ENCODE measurements around the gene TMEM132C.
A peak's percentile ranks its signal among the peaks of the same experiment; 100 is the strongest.

Gene TMEM132C

GRCh38 chr12:128619263-128619662, 352.3 kb downstream of the TMEM132C start:
- DNase-seq = no peak

DNA sequence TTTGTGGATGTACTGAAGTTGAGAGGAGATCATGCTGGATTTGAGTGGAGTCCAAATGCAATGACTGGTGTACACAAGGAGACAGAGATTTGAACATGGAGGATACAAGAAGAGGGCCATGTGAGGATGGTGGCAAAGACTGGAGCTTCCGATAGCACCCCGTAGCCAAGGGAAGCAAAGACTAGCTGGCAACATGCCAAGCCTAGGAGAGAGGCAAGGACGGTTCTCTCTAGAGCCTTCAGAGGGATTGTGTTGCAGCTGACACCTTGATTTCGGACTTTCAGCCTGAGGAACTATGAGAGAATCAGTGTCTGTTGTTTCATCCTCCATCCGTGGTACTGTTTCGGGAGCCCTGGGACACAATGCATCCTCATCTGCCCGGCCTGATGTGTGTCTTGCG, 354.3 kb downstream of the TMEM132C start:
- DNase-seq = no peak

- no peak for DNase-seq
Observed at GRCh38 chr12:128623748-128624147, 356.8 kb downstream of the TMEM132C start.

- no peak for DNase-seq
Observed at GRCh38 chr12:128626808-128627320, 359.9 kb downstream of the TMEM132C start.

- DNase-seq = no peak
Observed at GRCh38 chr12:128627659-128628058, 360.7 kb downstream of the TMEM132C start.

GRCh38 chr12:128629979-128630378, 363.0 kb downstream of the TMEM132C start:
- no peak for DNase-seq

GRCh38 chr12:128637642-128638606, 371.0 kb downstream of the TMEM132C start:
- DNase-seq = no peak

DNA sequence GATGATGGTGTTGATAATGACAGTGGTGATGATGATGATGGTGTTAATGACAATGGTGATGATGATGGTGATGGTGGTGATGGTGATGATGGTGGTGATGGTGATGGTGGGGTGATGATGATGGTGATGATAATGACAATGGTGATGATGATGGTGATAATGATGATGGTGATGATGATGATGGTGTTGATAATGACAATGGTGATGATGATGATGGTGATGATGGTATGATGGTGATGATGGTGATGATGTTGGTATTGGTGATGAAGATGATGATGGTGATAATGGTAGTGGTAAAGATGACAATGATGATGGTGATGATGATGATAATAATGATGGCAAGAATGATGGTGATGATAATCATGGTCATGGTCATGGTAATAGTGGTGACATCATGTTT, 372.1 kb downstream of the TMEM132C start:
- DNase-seq = no peak

GRCh38 chr12:128643155-128643554, 376.2 kb downstream of the TMEM132C start:
- DNase-seq = no peak

DNA sequence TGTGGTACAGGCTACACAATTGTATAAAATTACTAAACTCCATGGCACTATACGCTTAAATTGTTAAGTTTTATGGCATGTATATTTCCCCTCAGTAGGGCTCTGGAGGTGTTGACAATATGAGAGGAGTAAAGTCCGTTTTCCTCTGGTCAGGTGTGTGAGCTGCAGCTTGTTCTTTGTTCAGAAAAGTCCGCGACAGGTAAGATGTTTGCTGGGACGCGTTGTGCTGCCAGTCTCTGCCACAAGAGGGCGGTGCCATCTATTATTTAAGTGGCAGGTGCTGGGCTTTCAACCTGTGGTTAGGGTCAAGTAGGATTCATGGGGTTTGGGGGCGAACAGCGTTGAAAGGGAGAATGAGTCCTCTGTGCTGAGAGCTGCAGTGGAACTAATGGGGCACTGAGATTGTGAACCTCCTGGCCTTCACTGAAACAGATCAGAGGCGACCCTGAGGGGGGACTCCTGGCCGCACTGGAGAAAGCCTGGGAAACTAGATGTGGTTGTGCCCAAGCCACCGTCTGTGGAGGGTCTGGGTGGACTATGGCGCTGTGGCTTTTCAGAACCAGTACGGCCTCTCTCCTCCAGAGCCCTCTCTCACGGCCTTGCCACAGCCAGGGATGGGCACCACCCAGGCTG, 377.8 kb downstream of the TMEM132C start:
- peak; percentile 30 for DNase-seq

- no peak for DNase-seq
Observed at GRCh38 chr12:128649902-128650301, 382.9 kb downstream of the TMEM132C start.

- no peak for DNase-seq
Observed at GRCh38 chr12:128652136-128652751, 385.3 kb downstream of the TMEM132C start.

DNA sequence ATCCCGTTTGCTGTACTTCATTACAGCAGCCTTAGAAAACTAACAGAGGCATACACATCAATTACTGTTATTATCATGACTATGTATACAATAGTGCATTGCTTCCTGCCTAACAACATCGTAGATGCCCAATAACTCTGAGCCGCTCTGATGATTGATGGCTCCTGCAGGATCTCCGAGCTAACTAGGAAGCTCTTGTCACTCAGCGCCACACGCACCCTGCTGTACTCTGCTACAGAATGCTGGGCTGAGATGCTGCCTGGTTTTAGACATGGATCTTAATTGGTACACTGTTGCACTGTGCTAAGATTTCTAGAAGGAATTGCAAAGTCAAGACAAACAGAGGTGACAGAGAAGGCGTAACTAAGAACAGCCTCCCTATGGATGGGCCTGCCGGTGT, 387.5 kb downstream of the TMEM132C start:
- no peak for DNase-seq

GRCh38 chr12:128657378-128657777, 390.4 kb downstream of the TMEM132C start:
- no peak for DNase-seq

DNA sequence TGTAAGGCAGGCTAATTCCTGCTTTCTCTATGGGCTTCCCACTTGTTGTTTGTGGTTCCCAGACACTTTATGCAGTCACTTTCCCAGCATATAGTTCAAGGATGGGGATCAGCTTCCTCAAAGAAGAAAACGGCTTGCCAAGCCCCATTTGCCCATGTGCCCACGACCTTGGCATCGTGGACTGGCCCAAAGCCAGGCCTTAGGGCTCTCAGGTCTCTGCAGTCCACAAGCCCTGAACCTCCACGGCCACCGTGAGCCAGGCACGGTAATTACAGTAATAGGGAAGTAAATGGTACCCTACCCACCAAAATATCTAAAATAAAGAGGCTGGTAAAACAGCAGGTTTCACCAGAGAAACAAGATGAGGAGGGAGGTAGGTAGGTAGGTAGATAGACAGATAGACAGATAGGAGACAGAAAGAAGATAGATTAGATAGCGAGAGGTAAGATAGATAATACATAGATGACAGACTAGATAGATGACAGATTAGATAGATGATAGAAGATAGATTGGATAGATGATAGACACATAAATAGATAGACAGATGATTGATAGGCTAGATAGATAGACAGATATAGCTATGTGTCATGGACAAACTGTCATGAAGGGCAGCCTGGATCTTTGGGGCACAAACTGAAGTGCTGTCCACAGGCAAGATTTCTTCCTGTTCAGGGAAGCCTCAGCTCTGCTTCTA, 393.7 kb downstream of the TMEM132C start:
- no peak for DNase-seq

DNA sequence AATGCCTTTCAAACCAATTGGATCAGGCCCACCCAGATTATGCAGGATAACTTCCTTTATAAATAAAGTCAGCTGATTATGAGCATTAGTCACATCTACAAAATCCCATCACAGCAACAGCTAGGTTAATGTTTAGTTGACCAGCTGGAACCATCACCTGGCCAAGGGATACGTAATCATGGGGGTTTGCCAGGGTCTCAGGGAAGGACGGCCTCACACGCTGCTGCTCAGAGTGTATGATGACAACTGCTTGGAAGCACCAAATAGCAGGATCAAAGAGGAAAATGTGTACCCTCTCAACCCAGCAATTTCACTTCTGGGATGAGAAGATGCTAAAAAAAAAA, 394.2 kb downstream of the TMEM132C start:
- DNase-seq = no peak

DNA sequence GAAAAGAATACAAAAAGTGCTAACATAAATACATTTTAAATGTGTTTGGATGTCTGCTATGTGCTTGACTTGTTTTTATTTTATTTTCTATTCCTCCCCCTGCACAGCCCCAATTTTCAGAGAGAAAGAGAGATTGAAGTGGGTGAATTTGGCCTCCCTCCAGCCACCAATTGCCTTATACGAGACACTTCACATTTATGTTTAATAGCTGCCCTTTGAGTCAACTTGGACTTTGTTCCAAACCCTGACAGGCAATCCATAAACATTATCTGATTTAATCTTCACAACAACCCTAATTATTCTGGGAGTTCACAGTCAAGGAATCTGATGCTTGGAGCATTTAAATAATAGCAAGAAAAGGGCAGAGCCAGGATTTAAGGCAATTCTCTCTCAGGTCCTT, 395.1 kb downstream of the TMEM132C start:
- DNase-seq = no peak

GRCh38 chr12:128664501-128664900, 397.5 kb downstream of the TMEM132C start:
- no peak for DNase-seq

GRCh38 chr12:128667193-128667592, 400.2 kb downstream of the TMEM132C start:
- no peak for DNase-seq

GRCh38 chr12:128671528-128672042, 404.6 kb downstream of the TMEM132C start:
- no peak for DNase-seq

DNA sequence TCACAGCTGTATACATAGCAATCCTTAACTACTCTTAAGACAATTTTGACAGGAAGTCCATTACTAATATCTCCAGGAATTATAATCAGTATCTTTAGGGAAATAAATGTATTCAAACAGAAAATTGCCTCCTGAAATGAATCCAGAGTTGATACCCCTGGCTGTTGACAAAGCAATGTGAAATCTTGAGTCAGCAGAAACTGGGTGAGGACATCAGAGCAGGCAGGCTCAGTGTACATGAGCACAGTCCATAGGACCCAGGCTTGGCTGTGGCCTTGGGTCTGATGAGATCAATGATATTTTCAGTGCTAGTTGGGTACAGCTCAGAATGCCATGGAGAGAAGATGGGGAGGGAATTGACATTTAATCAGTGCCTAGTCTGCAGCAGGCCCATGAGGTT, 405.5 kb downstream of the TMEM132C start:
- DNase-seq = no peak

GRCh38 chr12:128672893-128673292, 405.9 kb downstream of the TMEM132C start:
- DNase-seq = no peak

GRCh38 chr12:128675576-128675975, 408.6 kb downstream of the TMEM132C start:
- no peak for DNase-seq

All from activated CD4-positive, CD25-positive, alpha-beta regulatory T cell treated with anti-CD3 and anti-CD28 coated beads, Interleukin-2, amount 50 U/mL, for 72 hours (primary cell).